ENCODE results near the gene TIGD3. TPM values are rescaled to one million over a fixed set of nuclear protein-coding genes. Genes with fewer than 3 reads are reported as not detected.

Gene TIGD3, protein sequence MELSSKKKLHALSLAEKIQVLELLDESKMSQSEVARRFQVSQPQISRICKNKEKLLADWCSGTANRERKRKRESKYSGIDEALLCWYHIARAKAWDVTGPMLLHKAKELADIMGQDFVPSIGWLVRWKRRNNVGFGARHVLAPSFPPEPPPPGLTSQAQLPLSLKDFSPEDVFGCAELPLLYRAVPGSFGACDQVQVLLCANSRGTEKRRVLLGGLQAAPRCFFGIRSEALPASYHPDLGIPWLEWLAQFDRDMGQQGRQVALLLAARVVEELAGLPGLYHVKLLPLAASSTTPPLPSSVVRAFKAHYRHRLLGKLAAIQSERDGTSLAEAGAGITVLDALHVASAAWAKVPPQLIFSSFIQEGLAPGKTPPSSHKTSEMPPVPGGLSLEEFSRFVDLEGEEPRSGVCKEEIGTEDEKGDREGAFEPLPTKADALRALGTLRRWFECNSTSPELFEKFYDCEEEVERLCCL
- 0.10 to 0.18 TPM in 2 of 3 replicates, not detected in the other for total RNA-seq
- long read RNA-seq: 0 reads

DNA sequence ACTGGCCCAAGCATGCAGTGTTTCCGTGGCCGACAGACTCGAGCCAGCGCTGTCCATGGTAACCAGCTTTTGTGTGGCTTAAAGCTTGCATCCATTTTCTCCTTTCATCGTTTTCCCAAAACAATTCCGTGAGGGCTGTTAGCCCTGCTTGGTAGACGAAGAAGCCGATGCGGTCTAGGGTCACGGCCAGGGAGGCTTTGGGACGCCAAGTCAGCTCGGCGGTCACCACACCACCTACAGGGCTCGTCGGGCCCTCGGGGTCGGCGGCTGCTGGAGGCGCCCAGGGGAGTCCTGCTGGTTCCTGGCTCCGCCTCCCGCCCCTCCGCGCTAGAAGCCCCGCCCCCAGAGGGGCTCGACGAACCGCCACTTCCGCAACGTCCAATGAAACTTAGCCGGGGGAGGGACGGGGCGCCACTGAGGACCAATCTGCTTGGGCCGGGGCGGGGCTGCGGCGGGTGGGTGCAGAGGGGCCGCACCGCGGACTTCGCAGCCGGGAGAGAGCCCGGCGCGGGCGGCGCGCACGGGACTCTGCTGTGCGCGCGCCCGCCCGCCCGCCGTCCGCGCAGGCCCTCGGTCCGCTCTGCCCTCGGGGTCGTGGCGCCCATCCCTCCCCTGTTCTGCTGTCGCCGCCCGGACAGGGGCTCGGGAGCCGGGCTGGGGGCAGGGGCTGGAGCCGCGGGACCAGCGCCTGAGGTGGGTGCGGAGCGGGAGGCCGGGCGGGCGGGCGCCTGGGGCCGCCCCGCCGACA lies at the start of gene TIGD3:
Gene TIGD3 (plus strand): TSS at position 487 of the 748 bp plus-strand sequence. CDS start 1,058 bp downstream, outside the sequence.
- H3K27ac Mint-ChIP-seq (ENCODE audit: unreplicated experiment): peak within 1 kb of the TSS; percentile 87
- no peaks in the 10 kb centered on the region for H3K9me3 Mint-ChIP-seq (ENCODE audit: low read depth)
- H3K4me1 Mint-ChIP-seq (ENCODE audit: low read depth): peaks cover 17% of the 10 kb centered on the region
- peaks cover 6% of the 10 kb centered on the region for H3K36me3 Mint-ChIP-seq (ENCODE audit: low read depth)
- DNase-seq (ENCODE audit: low spot score): peak; percentile 97
- H3K27me3 Mint-ChIP-seq (ENCODE audit: low read depth): no peaks in the 10 kb centered on the region
- no peak for TF ChIP-seq CTCF (IDR thresholded peaks at IDR 0.05)
- H3K4me3 Mint-ChIP-seq (ENCODE audit: unreplicated experiment): peak within 1 kb of the TSS; percentile 75

GRCh38 chr11:65305501-65306268 lies 48.9 kb upstream of the TIGD3 start:
- no peak for TF ChIP-seq CTCF (IDR thresholded peaks at IDR 0.05)
- Mint-ChIP-seq H3K36me3 (ENCODE audit: low read depth) (no peaks in the 10 kb centered on the region), H3K4me1 (ENCODE audit: low read depth) (peaks cover 43% of the 10 kb centered on the region), H3K27me3 (ENCODE audit: low read depth) (no peaks in the 10 kb centered on the region), H3K4me3 (ENCODE audit: unreplicated experiment) (no peak overlapping the region), H3K27ac (ENCODE audit: unreplicated experiment) (peak overlapping the region; percentile 66), H3K9me3 (ENCODE audit: low read depth) (no peaks in the 10 kb centered on the region)
- no peak for DNase-seq (ENCODE audit: low spot score)

DNA sequence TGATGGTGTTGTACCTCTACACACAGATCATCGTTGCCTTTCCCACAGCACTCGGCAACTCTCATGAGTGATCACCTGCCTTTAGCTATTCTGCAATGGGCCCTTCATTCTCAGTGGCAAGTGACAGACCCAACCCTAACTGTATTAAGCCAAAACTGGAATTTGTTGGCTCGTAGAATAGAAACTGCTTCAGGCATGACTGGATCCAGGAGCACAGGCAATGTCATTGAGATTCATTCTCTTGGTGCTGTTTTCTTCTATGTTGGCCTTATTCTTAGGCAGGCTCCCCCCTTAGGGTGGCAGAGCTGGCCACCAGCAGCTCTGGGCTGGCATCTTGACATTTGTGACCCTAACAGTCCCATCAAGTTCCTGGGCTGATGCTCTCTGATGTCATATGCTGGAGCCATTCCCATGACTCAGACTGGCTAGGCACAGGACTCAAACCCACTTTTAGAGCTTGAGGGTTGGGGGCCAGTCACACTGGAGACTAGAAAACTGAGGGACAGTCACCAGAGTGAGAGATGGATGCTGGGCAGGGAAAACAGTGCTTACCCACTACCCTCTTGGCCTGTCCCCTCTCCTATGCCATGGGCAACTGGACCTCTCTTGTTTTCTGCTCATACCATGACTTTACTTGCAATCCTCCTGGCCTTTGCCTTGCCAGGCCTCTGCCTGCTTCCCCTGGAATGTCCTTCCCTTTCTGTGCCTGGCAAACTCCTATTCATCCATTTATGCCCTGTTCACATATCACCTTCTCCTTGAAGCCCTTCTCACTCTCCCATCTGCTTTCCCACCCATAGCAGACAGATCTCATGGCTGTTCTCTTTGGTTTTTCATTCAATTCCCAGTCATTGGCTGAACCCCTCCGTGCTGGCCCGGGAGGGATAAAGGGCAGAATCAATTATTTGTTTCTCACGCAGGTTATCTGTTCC lies 47.0 kb upstream of the TIGD3 start:
- DNase-seq (ENCODE audit: low spot score): no peak
- TF ChIP-seq CTCF (IDR thresholded peaks at IDR 0.05): no peak
- Mint-ChIP-seq H3K4me3 (ENCODE audit: unreplicated experiment) (no peak overlapping the region), H3K27me3 (ENCODE audit: low read depth) (no peaks in the 10 kb centered on the region), H3K4me1 (ENCODE audit: low read depth) (peaks cover 28% of the 10 kb centered on the region), H3K36me3 (ENCODE audit: low read depth) (no peaks in the 10 kb centered on the region), H3K27ac (ENCODE audit: unreplicated experiment) (no peak overlapping the region), H3K9me3 (ENCODE audit: low read depth) (no peaks in the 10 kb centered on the region)

- no peak for TF ChIP-seq CTCF (IDR thresholded peaks at IDR 0.05)
- no peak overlapping the region for H3K4me3 Mint-ChIP-seq (ENCODE audit: unreplicated experiment)
- no peaks in the 10 kb centered on the region for H3K9me3 Mint-ChIP-seq (ENCODE audit: low read depth)
- no peak overlapping the region for H3K27ac Mint-ChIP-seq (ENCODE audit: unreplicated experiment)
- H3K4me1 Mint-ChIP-seq (ENCODE audit: low read depth): peaks cover 28% of the 10 kb centered on the region
- no peaks in the 10 kb centered on the region for H3K27me3 Mint-ChIP-seq (ENCODE audit: low read depth)
- no peak for DNase-seq (ENCODE audit: low spot score)
- no peaks in the 10 kb centered on the region for H3K36me3 Mint-ChIP-seq (ENCODE audit: low read depth)
These were observed 46.2 kb upstream of the TIGD3 start for GRCh38 chr11:65308281-65308891.

Measured in chondrocyte (in vitro differentiated cells).